ENCODE data around the gene IGF2BP3. TPM values are rescaled to one million over a fixed set of nuclear protein-coding genes. Genes with fewer than 3 reads are reported as not detected.
A peak's percentile ranks its signal among the peaks of the same experiment; 100 is the strongest.

IGF2BP3 gene
- total RNA-seq, 1 donor from 2014 or later = 242 TPM

DNA sequence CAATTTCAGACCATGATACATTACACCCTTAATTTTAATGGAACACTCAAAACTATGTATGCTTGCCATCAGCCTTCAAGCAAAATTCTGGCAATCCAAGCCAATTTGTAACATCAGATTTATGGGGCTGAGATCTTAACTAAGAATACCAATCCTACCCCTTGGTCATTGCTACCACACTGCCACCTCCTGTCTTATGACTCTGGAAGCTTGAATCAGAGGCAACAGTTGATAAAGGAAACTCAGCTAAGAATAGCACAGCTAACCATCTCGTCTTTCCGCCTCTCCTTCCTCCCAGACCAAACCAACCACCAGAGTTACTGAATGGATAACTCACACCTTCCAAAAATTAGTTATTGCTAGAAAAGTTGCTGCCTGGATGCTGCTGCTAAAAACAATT, 7.4 kb downstream of the IGF2BP3 start:
- Histone ChIP-seq H3K4me1 (peaks cover 38% of the 10 kb centered on the region), H4K20me1 (ENCODE audit: low read depth) (peaks cover 98% of the 10 kb centered on the region), H3K79me2 (ENCODE audit: low read depth) (peaks cover 100% of the 10 kb centered on the region), H3K4me2 (peak overlapping the region; percentile 96), H3K27ac (no peak overlapping the region), H3K9me3 (ENCODE audit: low read depth) (no peaks in the 10 kb centered on the region), H3F3A (ENCODE audit: low read depth) (peaks cover 37% of the 10 kb centered on the region), H3K9ac (no peak overlapping the region), H2AFZ (replicated peaks) (no peak overlapping the region), H3K4me3 (no peak overlapping the region), H3K36me3 (peaks cover 8% of the 10 kb centered on the region), H3K27me3 (no peaks in the 10 kb centered on the region)
- no peaks in the 10 kb centered on the region for H3K27me3 Mint-ChIP-seq (ENCODE audit: insufficient read depth, low read depth)
- TF ChIP-seq EZH2phosphoT487 (IDR thresholded peaks at IDR 0.05) (no peak), EZH2 (IDR thresholded peaks at IDR 0.05) (no peak)
- TF ChIP-seq, protein P1, sequence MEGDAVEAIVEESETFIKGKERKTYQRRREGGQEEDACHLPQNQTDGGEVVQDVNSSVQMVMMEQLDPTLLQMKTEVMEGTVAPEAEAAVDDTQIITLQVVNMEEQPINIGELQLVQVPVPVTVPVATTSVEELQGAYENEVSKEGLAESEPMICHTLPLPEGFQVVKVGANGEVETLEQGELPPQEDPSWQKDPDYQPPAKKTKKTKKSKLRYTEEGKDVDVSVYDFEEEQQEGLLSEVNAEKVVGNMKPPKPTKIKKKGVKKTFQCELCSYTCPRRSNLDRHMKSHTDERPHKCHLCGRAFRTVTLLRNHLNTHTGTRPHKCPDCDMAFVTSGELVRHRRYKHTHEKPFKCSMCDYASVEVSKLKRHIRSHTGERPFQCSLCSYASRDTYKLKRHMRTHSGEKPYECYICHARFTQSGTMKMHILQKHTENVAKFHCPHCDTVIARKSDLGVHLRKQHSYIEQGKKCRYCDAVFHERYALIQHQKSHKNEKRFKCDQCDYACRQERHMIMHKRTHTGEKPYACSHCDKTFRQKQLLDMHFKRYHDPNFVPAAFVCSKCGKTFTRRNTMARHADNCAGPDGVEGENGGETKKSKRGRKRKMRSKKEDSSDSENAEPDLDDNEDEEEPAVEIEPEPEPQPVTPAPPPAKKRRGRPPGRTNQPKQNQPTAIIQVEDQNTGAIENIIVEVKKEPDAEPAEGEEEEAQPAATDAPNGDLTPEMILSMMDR (IDR thresholded peaks at IDR 0.05) = peak; percentile 15
- peak overlapping the region; percentile 26 for H3K27ac Mint-ChIP-seq
- H3K36me3 Mint-ChIP-seq = peaks cover 38% of the 10 kb centered on the region
- peaks cover 3% of the 10 kb centered on the region for H3K9me3 Mint-ChIP-seq
- peaks cover 46% of the 10 kb centered on the region for H3K4me1 Mint-ChIP-seq
- DNase-seq (ENCODE audit: low spot score) = no peak
- H3K4me3 Mint-ChIP-seq = no peak overlapping the region

DNA sequence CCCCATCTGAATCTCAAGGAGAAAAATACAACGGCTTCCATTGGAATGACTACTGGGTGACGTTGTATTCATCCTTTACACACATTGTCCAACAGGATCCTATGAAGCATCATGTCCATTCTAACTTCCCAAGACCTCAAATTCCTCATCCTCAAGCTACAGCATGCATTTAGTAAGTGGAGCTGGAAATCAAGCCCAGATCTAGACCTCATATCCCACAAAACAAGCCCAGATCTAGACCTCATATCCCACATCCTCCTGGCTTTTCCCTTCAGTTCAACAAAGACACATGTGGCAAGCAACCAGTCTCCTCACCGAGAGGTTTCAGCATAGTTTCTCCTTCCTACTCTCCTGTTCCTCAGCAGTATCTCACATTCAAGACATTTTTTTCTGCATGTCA, 12.2 kb downstream of the IGF2BP3 start:
- DNase-seq (ENCODE audit: low spot score) = no peak
- H3K27ac ChIP-seq = peak overlapping the region; percentile 13

DNA sequence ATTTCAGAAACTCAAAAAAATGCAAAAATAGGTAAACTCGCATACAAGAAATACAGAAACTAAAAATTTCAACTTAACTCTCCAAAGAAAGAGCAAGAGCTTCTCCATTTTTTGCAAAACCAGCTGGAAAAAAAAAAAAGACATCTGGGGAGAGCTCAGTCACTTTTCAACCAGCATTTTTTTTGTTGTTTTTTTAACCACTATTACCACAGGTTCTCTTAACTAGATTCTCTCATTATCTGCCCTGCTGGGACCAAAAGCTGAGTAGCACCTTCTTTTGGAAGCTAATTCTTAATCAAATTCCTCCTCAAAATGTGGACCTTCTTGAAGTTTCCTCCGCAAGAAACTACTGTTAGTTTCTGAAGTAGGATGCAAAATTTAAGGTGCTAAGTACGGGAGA, 14.2 kb downstream of the IGF2BP3 start:
- H3K27ac Mint-ChIP-seq = no peak overlapping the region
- H3K36me3 ChIP-seq = peaks cover 5% of the 10 kb centered on the region
- H3K4me2 ChIP-seq = peak overlapping the region; percentile 49
- peak overlapping the region; percentile 47 for H3K27ac ChIP-seq
- H3K27me3 Mint-ChIP-seq (ENCODE audit: insufficient read depth, low read depth) = peaks cover 2% of the 10 kb centered on the region
- H3K36me3 Mint-ChIP-seq = peaks cover 50% of the 10 kb centered on the region
- peaks cover 18% of the 10 kb centered on the region for H3K4me1 Mint-ChIP-seq
- H3K4me3 Mint-ChIP-seq = no peak overlapping the region
- no peak overlapping the region for H3K4me3 ChIP-seq
- H3K79me2 ChIP-seq (ENCODE audit: low read depth) = peaks cover 100% of the 10 kb centered on the region
- DNase-seq (ENCODE audit: low spot score) = no peak
- H3K4me1 ChIP-seq = peaks cover 15% of the 10 kb centered on the region
- H3K27me3 ChIP-seq = no peaks in the 10 kb centered on the region
- H3K9me3 ChIP-seq (ENCODE audit: low read depth) = no peaks in the 10 kb centered on the region
- H3F3A ChIP-seq (ENCODE audit: low read depth) = peaks cover 5% of the 10 kb centered on the region
- TF ChIP-seq, protein P1 (IDR thresholded peaks at IDR 0.05) = no peak
- TF ChIP-seq EZH2 (IDR thresholded peaks at IDR 0.05) = no peak
- TF ChIP-seq EZH2phosphoT487 (IDR thresholded peaks at IDR 0.05) = no peak
- H4K20me1 ChIP-seq (ENCODE audit: low read depth) = peaks cover 100% of the 10 kb centered on the region
- H2AFZ ChIP-seq (replicated peaks) = no peak overlapping the region
- H3K9me3 Mint-ChIP-seq = peaks cover 2% of the 10 kb centered on the region
- H3K9ac ChIP-seq = no peak overlapping the region

More for the DNA sequence above, 12.2 kb downstream of the IGF2BP3 start:
- TF ChIP-seq, protein P1 (IDR thresholded peaks at IDR 0.05) = no peak
- TF ChIP-seq EZH2 (IDR thresholded peaks at IDR 0.05) = no peak
- no peak for TF ChIP-seq EZH2phosphoT487 (IDR thresholded peaks at IDR 0.05)
- H3K9me3 Mint-ChIP-seq = peaks cover 3% of the 10 kb centered on the region
- H3K9ac ChIP-seq = no peak overlapping the region
- peaks cover 98% of the 10 kb centered on the region for H4K20me1 ChIP-seq (ENCODE audit: low read depth)
- H3K4me3 ChIP-seq = no peak overlapping the region
- peaks cover 16% of the 10 kb centered on the region for H3K4me1 ChIP-seq
- H3K27me3 ChIP-seq = no peaks in the 10 kb centered on the region
- H3K27ac Mint-ChIP-seq = no peak overlapping the region
- peaks cover 19% of the 10 kb centered on the region for H3K4me1 Mint-ChIP-seq
- H3K4me3 Mint-ChIP-seq = no peak overlapping the region
- no peaks in the 10 kb centered on the region for H3K9me3 ChIP-seq (ENCODE audit: low read depth)
- peaks cover 5% of the 10 kb centered on the region for H3F3A ChIP-seq (ENCODE audit: low read depth)
- no peak overlapping the region for H2AFZ ChIP-seq (replicated peaks)
- H3K4me2 ChIP-seq = no peak overlapping the region
- peaks cover 2% of the 10 kb centered on the region for H3K27me3 Mint-ChIP-seq (ENCODE audit: insufficient read depth, low read depth)
- H3K79me2 ChIP-seq (ENCODE audit: low read depth) = peaks cover 100% of the 10 kb centered on the region
- H3K36me3 Mint-ChIP-seq = peaks cover 62% of the 10 kb centered on the region
- peaks cover 5% of the 10 kb centered on the region for H3K36me3 ChIP-seq

Measured in neural progenitor cell (in vitro differentiated cells).